GM12878 (cell line): ENCODE data around the gene THADA. TPM values are rescaled to one million over a fixed set of nuclear protein-coding genes. Genes with fewer than 3 reads are reported as not detected.

Experiments used
- BCL11A ChIP-seq: IDR thresholded peaks from 2 replicates; pipeline ENCODE4 v1.6.1; 2011; ENCODE audit warnings: low read depth, low read length
- CHD2 ChIP-seq: IDR thresholded peaks from 2 replicates; pipeline ENCODE4 v1.6.1; 2011; ENCODE audit warnings: low read depth, low read length, improper control_type of control experiment, borderline replicate concordance
- CHD4 ChIP-seq: fragments of 200-600 bp; sonication (generic); IDR thresholded peaks from 2 replicates; pipeline ENCODE4 v1.6.1; 2016; ENCODE audit warnings: mild to moderate bottlenecking
- CREB1 ChIP-seq: IDR thresholded peaks from 2 replicates; pipeline ENCODE4 v1.6.1; 2012; ENCODE audit warnings: low read depth, mild to moderate bottlenecking, inconsistent platforms
- CREM ChIP-seq: IDR thresholded peaks from 2 replicates; pipeline ENCODE4 v1.6.1; 2014; ENCODE audit warnings: antibody characterized with exemption, low read depth
- DPF2 ChIP-seq: fragments of 450-650 bp; IDR thresholded peaks from 2 replicates; pipeline ENCODE4 v1.6.1; 2017; ENCODE audit warnings: mild to moderate bottlenecking
- EP300 ChIP-seq, 2 experiments: fragments of 150-350 bp in 1 of 2; IDR thresholded peaks; 2 replicates each; pipeline ENCODE4 v1.6.1; 2011 to 2012; ENCODE audit warnings: low read depth in 2 of 2, low read length in 2 of 2, borderline replicate concordance in 1 of 2, improper control_type of control experiment in 1 of 2, inconsistent platforms in 1 of 2; ENCODE audit not compliant: control insufficient read depth in 1 of 2
- ESRRA ChIP-seq: IDR thresholded peaks from 2 replicates; pipeline ENCODE4 v1.6.1; 2012; ENCODE audit warnings: mild to moderate bottlenecking, low read length, improper control_type of control experiment
- IRF4 ChIP-seq: IDR thresholded peaks from 2 replicates; pipeline ENCODE4 v1.6.1; 2011; ENCODE audit warnings: low read depth, low read length
- KAT2A ChIP-seq: conservative IDR thresholded peaks from 2 replicates; pipeline ENCODE4 v1.6.1; 2011; ENCODE audit warnings: low read depth, low read length; ENCODE audit not compliant: control insufficient read depth
- NR2C2 ChIP-seq: IDR thresholded peaks from 2 replicates; pipeline ENCODE4 v1.6.1; 2011; ENCODE audit warnings: borderline replicate concordance, low read depth; ENCODE audit not compliant: control insufficient read depth, insufficient read length
- POLR2A ChIP-seq: IDR thresholded peaks from 2 replicates; pipeline ENCODE4 v1.6.1; 2011; ENCODE audit warnings: low read depth, mild to moderate bottlenecking, low read length
- RFX5 ChIP-seq: IDR thresholded peaks from 2 replicates; pipeline ENCODE4 v1.6.1; 2011; ENCODE audit warnings: low read depth, low read length, improper control_type of control experiment
- SIN3A ChIP-seq: IDR thresholded peaks from 2 replicates; pipeline ENCODE4 v1.6.1; 2012; ENCODE audit warnings: low read depth, low read length, improper control_type of control experiment
- SUPT20H ChIP-seq: IDR thresholded peaks from 2 replicates; pipeline ENCODE4 v1.6.1; 2011; ENCODE audit warnings: low read depth, mild to moderate bottlenecking, low read length, moderate library complexity, borderline replicate concordance; ENCODE audit not compliant: control insufficient read depth
- TAF1 ChIP-seq: IDR thresholded peaks from 2 replicates; pipeline ENCODE4 v1.6.1; 2011; ENCODE audit warnings: mild to moderate bottlenecking, low read depth, low read length, borderline replicate concordance
- polyA plus RNA-seq, 11 experiments: library from polyadenylated mRNA; depleted of rRNA in 4 of 11; unstranded in 6 of 11; stranded (reverse) in 5 of 11; fragments of >200 nt; fragmentation: Nextera tagmentation in 4 of 11; fragmentation: Illumina TruSeq in 1 of 11; extraction: Ambion mirVana in 4 of 11; extraction: Trizol in 1 of 11; gene quantifications; 1 replicate in 1 of 11; 2 replicates in 10 of 11; pipeline versions ENCODE4 v1.2.1 to v1.2.3, GENCODE V29; 2011 to 2016; ENCODE audit warnings: inconsistent platforms in 2 of 11, missing spikeins in 2 of 11, low read depth in 1 of 11
- total RNA-seq, 4 experiments: library from RNA; depleted of rRNA in 3 of 4; stranded (reverse); fragments of >200 nt in 3 of 4; fragmentation: Illumina TruSeq in 1 of 4; extraction: Trizol in 1 of 4; gene quantifications; 2 replicates each; pipeline versions ENCODE4 v1.2.1 to v1.2.3, GENCODE V29; 2013 to 2021
- TF ChIP-seq, protein P1 (sequence below): fragments of 450-650 bp; IDR thresholded peaks from 2 replicates; pipeline ENCODE4 v1.6.1; 2018; ENCODE audit warnings: mild to moderate bottlenecking, low read depth, moderate library complexity; ENCODE audit not compliant: partially characterized antibody
- TF ChIP-seq, protein P2 (sequence below): fragments of 450-650 bp; IDR thresholded peaks from 2 replicates; pipeline ENCODE4 v1.6.1; 2017; ENCODE audit warnings: low read depth, mild to moderate bottlenecking, moderate library complexity
- TF ChIP-seq, protein P3 (sequence below): fragments of 150-350 bp; IDR thresholded peaks from 2 replicates; pipeline ENCODE4 v1.6.1; 2016; ENCODE audit warnings: low read depth, low read length
- TF ChIP-seq, protein P4 (sequence below): fragments of 450-650 bp; IDR thresholded peaks from 2 replicates; pipeline ENCODE4 v1.6.1; 2017; ENCODE audit warnings: mild to moderate bottlenecking, moderate library complexity

Gene THADA
- total and polyA plus RNA-seq, 10 of the 15 experiments (the other 5 are each of a cell fraction or from before 2014, with no cell fraction given), result 14.6 to 33.2 (median 23.2) TPM

DNA sequence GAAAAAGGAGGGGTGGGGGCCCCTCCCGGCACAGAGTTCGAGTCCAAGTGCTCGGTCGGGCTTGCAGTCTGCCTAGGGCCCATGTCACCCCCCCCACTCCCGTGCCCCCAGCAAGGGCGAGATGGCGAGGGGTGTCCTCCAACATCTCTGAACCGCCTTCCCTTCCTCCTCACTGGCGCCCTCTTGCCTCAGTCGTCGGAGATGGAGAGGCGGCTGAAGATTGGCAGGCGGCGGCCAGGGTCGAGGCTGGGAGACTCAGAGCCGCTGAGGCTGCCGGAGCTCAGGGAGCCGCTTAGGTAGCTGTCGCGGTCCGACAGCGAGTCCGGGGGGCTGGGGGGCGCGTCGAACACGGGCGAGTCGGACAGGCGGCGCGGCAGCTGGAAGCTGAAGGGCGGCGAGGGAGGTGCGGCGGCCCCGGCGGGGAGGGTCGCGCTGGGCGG, 371.7 kb downstream of the THADA start (continued):
- TF ChIP-seq, protein P1, sequence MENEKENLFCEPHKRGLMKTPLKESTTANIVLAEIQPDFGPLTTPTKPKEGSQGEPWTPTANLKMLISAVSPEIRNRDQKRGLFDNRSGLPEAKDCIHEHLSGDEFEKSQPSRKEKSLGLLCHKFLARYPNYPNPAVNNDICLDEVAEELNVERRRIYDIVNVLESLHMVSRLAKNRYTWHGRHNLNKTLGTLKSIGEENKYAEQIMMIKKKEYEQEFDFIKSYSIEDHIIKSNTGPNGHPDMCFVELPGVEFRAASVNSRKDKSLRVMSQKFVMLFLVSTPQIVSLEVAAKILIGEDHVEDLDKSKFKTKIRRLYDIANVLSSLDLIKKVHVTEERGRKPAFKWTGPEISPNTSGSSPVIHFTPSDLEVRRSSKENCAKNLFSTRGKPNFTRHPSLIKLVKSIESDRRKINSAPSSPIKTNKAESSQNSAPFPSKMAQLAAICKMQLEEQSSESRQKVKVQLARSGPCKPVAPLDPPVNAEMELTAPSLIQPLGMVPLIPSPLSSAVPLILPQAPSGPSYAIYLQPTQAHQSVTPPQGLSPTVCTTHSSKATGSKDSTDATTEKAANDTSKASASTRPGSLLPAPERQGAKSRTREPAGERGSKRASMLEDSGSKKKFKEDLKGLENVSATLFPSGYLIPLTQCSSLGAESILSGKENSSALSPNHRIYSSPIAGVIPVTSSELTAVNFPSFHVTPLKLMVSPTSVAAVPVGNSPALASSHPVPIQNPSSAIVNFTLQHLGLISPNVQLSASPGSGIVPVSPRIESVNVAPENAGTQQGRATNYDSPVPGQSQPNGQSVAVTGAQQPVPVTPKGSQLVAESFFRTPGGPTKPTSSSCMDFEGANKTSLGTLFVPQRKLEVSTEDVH, result no peak
- TF ChIP-seq CREM (0 out of 2 replicates have a peak, but pooled peaks have one; percentile 36), CREB1 (no peak), EP300 (IDR thresholded peaks at IDR 0.05; ENCODE audit: borderline replicate concordance in 1 of 2, control insufficient read depth in 1 of 2, low read depth in 2 of 2, low read length in 2 of 2) (no peak), IRF4 (no peak), DPF2 (no peak; the same call in none of the 2 replicates), CHD2 (no peak), RFX5 (no peak), KAT2A (no peak), SIN3A (no peak), NR2C2 (no peak), POLR2A (no peak), CHD4 (no peak), ESRRA (no peak), SUPT20H (no peak), BCL11A (no peak), TAF1 (peak; percentile 25; the same call in 1 of the 2 replicates)
- TF ChIP-seq, protein P2, sequence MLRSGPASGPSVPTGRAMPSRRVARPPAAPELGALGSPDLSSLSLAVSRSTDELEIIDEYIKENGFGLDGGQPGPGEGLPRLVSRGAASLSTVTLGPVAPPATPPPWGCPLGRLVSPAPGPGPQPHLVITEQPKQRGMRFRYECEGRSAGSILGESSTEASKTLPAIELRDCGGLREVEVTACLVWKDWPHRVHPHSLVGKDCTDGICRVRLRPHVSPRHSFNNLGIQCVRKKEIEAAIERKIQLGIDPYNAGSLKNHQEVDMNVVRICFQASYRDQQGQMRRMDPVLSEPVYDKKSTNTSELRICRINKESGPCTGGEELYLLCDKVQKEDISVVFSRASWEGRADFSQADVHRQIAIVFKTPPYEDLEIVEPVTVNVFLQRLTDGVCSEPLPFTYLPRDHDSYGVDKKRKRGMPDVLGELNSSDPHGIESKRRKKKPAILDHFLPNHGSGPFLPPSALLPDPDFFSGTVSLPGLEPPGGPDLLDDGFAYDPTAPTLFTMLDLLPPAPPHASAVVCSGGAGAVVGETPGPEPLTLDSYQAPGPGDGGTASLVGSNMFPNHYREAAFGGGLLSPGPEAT, result no peak
- TF ChIP-seq, protein P3, sequence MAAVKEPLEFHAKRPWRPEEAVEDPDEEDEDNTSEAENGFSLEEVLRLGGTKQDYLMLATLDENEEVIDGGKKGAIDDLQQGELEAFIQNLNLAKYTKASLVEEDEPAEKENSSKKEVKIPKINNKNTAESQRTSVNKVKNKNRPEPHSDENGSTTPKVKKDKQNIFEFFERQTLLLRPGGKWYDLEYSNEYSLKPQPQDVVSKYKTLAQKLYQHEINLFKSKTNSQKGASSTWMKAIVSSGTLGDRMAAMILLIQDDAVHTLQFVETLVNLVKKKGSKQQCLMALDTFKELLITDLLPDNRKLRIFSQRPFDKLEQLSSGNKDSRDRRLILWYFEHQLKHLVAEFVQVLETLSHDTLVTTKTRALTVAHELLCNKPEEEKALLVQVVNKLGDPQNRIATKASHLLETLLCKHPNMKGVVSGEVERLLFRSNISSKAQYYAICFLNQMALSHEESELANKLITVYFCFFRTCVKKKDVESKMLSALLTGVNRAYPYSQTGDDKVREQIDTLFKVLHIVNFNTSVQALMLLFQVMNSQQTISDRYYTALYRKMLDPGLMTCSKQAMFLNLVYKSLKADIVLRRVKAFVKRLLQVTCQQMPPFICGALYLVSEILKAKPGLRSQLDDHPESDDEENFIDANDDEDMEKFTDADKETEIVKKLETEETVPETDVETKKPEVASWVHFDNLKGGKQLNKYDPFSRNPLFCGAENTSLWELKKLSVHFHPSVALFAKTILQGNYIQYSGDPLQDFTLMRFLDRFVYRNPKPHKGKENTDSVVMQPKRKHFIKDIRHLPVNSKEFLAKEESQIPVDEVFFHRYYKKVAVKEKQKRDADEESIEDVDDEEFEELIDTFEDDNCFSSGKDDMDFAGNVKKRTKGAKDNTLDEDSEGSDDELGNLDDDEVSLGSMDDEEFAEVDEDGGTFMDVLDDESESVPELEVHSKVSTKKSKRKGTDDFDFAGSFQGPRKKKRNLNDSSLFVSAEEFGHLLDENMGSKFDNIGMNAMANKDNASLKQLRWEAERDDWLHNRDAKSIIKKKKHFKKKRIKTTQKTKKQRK, result no peak
- TF ChIP-seq, protein P4, sequence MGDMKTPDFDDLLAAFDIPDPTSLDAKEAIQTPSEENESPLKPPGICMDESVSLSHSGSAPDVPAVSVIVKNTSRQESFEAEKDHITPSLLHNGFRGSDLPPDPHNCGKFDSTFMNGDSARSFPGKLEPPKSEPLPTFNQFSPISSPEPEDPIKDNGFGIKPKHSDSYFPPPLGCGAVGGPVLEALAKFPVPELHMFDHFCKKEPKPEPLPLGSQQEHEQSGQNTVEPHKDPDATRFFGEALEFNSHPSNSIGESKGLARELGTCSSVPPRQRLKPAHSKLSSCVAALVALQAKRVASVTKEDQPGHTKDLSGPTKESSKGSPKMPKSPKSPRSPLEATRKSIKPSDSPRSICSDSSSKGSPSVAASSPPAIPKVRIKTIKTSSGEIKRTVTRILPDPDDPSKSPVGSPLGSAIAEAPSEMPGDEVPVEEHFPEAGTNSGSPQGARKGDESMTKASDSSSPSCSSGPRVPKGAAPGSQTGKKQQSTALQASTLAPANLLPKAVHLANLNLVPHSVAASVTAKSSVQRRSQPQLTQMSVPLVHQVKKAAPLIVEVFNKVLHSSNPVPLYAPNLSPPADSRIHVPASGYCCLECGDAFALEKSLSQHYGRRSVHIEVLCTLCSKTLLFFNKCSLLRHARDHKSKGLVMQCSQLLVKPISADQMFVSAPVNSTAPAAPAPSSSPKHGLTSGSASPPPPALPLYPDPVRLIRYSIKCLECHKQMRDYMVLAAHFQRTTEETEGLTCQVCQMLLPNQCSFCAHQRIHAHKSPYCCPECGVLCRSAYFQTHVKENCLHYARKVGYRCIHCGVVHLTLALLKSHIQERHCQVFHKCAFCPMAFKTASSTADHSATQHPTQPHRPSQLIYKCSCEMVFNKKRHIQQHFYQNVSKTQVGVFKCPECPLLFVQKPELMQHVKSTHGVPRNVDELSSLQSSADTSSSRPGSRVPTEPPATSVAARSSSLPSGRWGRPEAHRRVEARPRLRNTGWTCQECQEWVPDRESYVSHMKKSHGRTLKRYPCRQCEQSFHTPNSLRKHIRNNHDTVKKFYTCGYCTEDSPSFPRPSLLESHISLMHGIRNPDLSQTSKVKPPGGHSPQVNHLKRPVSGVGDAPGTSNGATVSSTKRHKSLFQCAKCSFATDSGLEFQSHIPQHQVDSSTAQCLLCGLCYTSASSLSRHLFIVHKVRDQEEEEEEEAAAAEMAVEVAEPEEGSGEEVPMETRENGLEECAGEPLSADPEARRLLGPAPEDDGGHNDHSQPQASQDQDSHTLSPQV, result no peak
